ENCODE measurements around the gene INF2. TPM values are rescaled to one million over a fixed set of nuclear protein-coding genes. Genes with fewer than 3 reads are reported as not detected.

Gene INF2
- total RNA-seq, 3 donors from 2014 or later (not counting 1 experiment from before 2014, with no cell fraction given): 12.7 to 21.9 (median 15.3) TPM

GRCh38 chr14:104656014-104656714, 33.3 kb upstream of the INF2 start:
- DNase-seq (no peak), ATAC-seq (no peak)
- H3K4me1 Mint-ChIP-seq: peaks cover 13 to 19% of the 10 kb centered on the region in 2 donors
- peaks cover 10% of the 10 kb centered on the region for H3K27me3 ChIP-seq (ENCODE audit: control insufficient read depth, insufficient read depth, low read length)
- H3K4me3 Mint-ChIP-seq: no peak overlapping the region
- H3K36me3 ChIP-seq (ENCODE audit: control insufficient read depth, insufficient read depth, low read length): no peaks in the 10 kb centered on the region
- no peaks in the 10 kb centered on the region for H3K9me3 Mint-ChIP-seq
- TF ChIP-seq, protein P1, sequence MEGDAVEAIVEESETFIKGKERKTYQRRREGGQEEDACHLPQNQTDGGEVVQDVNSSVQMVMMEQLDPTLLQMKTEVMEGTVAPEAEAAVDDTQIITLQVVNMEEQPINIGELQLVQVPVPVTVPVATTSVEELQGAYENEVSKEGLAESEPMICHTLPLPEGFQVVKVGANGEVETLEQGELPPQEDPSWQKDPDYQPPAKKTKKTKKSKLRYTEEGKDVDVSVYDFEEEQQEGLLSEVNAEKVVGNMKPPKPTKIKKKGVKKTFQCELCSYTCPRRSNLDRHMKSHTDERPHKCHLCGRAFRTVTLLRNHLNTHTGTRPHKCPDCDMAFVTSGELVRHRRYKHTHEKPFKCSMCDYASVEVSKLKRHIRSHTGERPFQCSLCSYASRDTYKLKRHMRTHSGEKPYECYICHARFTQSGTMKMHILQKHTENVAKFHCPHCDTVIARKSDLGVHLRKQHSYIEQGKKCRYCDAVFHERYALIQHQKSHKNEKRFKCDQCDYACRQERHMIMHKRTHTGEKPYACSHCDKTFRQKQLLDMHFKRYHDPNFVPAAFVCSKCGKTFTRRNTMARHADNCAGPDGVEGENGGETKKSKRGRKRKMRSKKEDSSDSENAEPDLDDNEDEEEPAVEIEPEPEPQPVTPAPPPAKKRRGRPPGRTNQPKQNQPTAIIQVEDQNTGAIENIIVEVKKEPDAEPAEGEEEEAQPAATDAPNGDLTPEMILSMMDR (IDR thresholded peaks at IDR 0.05): no peak
- no peak overlapping the region for H3K4me3 ChIP-seq (ENCODE audit: low read length)
- WGBS (ENCODE audit: insufficient coverage): 69% methylated on average over 29 of the region's 29 CpGs
- H3K9me3 ChIP-seq (ENCODE audit: control insufficient read depth, insufficient read depth, low read length): peaks cover 6% of the 10 kb centered on the region
- no peak overlapping the region for H3K27ac Mint-ChIP-seq
- peaks cover 50% of the 10 kb centered on the region for H3K4me1 ChIP-seq (ENCODE audit: control insufficient read depth, insufficient read depth, low read length)
- intact Hi-C loops (cut with micrococcal nuclease): no loop called here
- peaks cover 41 to 46% of the 10 kb centered on the region in 2 donors for H3K27me3 Mint-ChIP-seq (ENCODE audit: low read depth in 2 of 2)
- peak overlapping the region; percentile 78 for H3K27ac ChIP-seq (ENCODE audit: low read length)
- H3K36me3 Mint-ChIP-seq: no peaks in the 10 kb centered on the region

DNA sequence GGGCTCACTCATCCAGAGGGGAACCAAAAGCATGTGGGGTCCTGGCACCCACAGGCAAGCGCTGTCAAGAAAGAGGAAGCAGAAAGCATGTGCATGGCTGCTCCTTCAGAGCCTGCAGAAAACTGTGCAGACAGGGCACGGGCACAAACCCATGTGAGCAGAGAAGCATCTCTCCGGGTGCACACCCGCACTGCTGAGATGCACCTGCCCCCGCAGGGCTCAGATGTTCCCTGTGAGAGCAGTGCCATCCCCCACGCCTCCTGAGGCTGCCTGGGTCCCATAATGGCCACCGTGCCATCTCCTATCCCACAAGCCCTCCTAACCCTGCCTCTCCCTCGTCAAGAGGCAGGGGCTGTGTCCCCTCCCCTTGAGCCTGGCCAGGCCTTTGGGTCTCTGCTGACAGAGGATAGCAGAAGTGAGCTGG, 32.3 kb upstream of the INF2 start:
- Histone ChIP-seq H3K4me3 (ENCODE audit: low read length) (no peak overlapping the region), H3K27me3 (ENCODE audit: control insufficient read depth, insufficient read depth, low read length) (peaks cover 10% of the 10 kb centered on the region), H3K36me3 (ENCODE audit: control insufficient read depth, insufficient read depth, low read length) (no peaks in the 10 kb centered on the region), H3K9me3 (ENCODE audit: control insufficient read depth, insufficient read depth, low read length) (peaks cover 6% of the 10 kb centered on the region), H3K27ac (ENCODE audit: low read length) (peak overlapping the region; percentile 78), H3K4me1 (ENCODE audit: control insufficient read depth, insufficient read depth, low read length) (peaks cover 50% of the 10 kb centered on the region)
- Mint-ChIP-seq H3K9me3 (no peaks in the 10 kb centered on the region), H3K36me3 (no peaks in the 10 kb centered on the region), H3K4me1 (peaks cover 16 to 22% of the 10 kb centered on the region in 2 donors), H3K27ac (no peak overlapping the region), H3K27me3 (ENCODE audit: low read depth in 2 of 2) (peaks cover 46 to 52% of the 10 kb centered on the region in 2 donors), H3K4me3 (no peak overlapping the region)
- intact Hi-C loops (cut with micrococcal nuclease): no loop called here
- TF ChIP-seq, protein P1 (IDR thresholded peaks at IDR 0.05): no peak
- ATAC-seq (peak in 1 of 3 donors; percentile 24), DNase-seq (peak in 1 of 2 donors; percentile 27)
- 23% methylated on average over 8 of the region's 8 CpGs for WGBS (ENCODE audit: insufficient coverage)

- DNase-seq (no peak), ATAC-seq (no peak)
- Mint-ChIP-seq H3K9me3 (no peaks in the 10 kb centered on the region), H3K4me3 (no peak overlapping the region), H3K36me3 (no peaks in the 10 kb centered on the region), H3K27me3 (ENCODE audit: low read depth in 2 of 2) (peaks cover 50 to 52% of the 10 kb centered on the region in 2 donors), H3K27ac (no peak overlapping the region), H3K4me1 (peaks cover 16 to 22% of the 10 kb centered on the region in 2 donors)
- Histone ChIP-seq H3K4me1 (ENCODE audit: control insufficient read depth, insufficient read depth, low read length) (peaks cover 50% of the 10 kb centered on the region), H3K36me3 (ENCODE audit: control insufficient read depth, insufficient read depth, low read length) (no peaks in the 10 kb centered on the region), H3K27ac (ENCODE audit: low read length) (peak overlapping the region; percentile 78), H3K9me3 (ENCODE audit: control insufficient read depth, insufficient read depth, low read length) (peaks cover 6% of the 10 kb centered on the region), H3K4me3 (ENCODE audit: low read length) (no peak overlapping the region), H3K27me3 (ENCODE audit: control insufficient read depth, insufficient read depth, low read length) (peaks cover 10% of the 10 kb centered on the region)
- TF ChIP-seq, protein P1 (IDR thresholded peaks at IDR 0.05): no peak
- intact Hi-C loops (cut with micrococcal nuclease): no loop called here
- WGBS (ENCODE audit: insufficient coverage): 34% methylated on average over 17 of the region's 17 CpGs
Measured at GRCh38 chr14:104657563-104658324, 31.7 kb upstream of the INF2 start.
